Choroid plexus epithelial cell (primary cell): ENCODE data around the gene AOAH.

ENCODE experiments used
- DNase-seq: peaks from one replicate; pipeline ENCODE4 v3.0.0-alpha.2; 2010; ENCODE audit warnings: low read depth
- H3K4me3 ChIP-seq: 2 replicates; pipeline ENCODE4 v1.5.1; 2011; ENCODE audit warnings: low read depth, mild to moderate bottlenecking, control low read depth, low read length, moderate library complexity
- CTCF ChIP-seq: conservative IDR thresholded peaks from 2 replicates; pipeline ENCODE4 v1.5.1; 2011; ENCODE audit warnings: low read depth, mild to moderate bottlenecking, control low read depth, inconsistent platforms, low read length, moderate library complexity

The AOAH gene

DNA sequence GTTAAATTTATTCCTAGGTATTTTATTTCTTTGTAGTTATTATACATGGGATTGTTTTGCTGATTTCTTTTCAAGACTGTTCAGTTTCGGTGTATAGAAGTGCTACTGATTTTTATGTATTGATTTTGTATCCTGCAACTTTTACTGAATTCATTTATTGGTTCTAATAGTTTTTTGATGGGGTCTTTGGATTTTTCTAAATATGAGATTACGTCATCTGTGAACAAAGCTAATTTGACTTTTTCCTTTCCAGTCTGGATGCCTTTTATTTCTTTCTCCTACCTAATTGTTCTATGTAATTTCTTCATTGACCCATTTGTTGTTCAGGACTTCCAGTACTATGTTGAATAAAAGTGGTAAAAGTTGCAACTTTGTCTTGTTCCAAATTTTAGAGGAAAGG is 5.8 kb upstream of the AOAH start:
- DNase-seq = no peak
- no peak overlapping the region for H3K4me3 ChIP-seq
- no peak for TF ChIP-seq CTCF

DNA sequence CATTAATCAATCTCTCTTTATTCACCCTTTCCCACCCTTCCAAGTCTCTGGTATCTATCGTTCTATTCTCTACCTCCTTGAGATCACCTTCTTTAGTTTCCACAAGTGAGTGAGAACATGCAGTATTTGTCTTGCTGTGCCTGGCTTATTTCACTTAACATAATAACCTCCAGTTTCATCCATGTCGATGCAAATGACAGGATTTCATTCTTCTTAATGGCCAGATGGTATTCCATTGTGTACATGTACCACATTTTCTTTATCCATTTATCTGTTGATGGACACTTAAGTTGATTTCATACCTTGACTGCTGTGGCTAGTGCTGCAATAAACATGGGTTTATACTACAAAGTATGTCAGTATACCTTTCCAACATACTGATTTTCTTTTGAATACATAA is 3.8 kb upstream of the AOAH start:
- DNase-seq = no peak
- H3K4me3 ChIP-seq = no peak overlapping the region
- no peak for TF ChIP-seq CTCF

- DNase-seq = no peak
- no peak for TF ChIP-seq CTCF
- no peak overlapping the region for H3K4me3 ChIP-seq
These were observed 2.7 kb upstream of the AOAH start for GRCh38 chr7:36726806-36727503.

GRCh38 chr7:36726311-36726710 is 2.0 kb upstream of the AOAH start:
- no peak for DNase-seq
- TF ChIP-seq CTCF = no peak
- no peak overlapping the region for H3K4me3 ChIP-seq

DNA sequence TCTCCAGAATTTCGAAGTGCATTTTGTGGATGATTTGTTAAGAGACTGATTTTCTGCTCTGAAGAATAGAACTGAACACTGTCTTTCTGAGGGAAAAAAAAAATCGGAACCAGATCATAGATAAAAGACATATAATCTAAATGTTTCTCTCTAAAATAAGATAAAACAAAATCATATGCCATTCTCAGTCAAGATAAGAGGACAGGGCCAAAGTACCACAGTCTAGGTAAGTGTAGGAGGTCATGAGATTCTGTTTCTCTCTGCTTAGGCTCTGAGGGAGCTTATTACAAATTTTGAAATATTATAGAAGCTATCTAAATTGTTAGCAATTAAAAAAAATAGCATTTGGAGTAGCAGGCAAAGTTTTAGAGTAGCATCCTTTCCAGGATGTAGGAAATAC is 702 bp upstream of the AOAH start:
- DNase-seq = no peak
- no peak for TF ChIP-seq CTCF
- no peak overlapping the region for H3K4me3 ChIP-seq

DNA sequence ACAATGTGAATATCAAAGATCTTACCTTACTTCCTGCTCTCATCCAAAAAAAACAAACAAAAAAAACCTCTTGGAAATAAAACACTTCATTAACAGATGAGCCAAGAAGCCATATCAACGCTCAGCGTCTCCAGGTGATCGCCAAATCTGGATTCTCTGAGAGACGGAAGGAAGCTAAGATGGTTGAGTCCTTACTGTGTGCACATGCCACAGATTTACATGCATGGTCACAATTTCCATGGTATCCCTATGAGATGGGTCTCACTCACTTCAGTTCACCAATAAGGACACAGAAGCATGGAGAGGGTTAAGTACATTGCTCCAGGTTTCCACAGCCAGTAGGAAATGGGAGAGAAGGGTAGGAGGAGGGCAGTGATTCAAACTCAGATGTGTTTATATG is 1.0 kb downstream of the AOAH start:
- no peak for DNase-seq
- no peak overlapping the region for H3K4me3 ChIP-seq
- no peak for TF ChIP-seq CTCF

DNA sequence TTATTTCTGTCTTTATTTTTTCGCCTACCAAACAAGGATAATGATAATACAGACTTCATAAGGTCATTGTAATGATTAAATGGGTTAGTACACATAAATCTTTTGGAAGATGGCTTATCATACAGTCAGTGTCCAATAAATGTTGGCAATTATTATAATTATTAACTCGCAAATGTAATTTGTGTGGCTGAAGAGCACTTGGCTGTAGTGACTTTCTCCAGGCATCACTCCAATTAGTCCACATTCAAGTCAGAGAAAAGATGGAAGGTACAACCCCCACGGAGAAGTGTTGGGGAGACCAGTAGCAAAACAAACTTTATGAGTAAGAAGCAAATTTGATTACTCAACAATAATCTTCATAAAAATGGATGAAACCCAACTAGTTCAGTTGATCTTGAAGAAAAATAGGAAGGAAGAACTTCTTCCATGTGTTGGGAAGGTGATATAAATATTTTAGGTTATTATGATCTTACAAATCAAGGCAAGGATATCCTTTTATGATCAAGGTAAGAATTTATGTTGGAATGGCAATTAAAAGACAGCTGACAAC is 5.1 kb downstream of the AOAH start:
- no peak for DNase-seq
- TF ChIP-seq CTCF = no peak
- H3K4me3 ChIP-seq = no peak overlapping the region
